Endodermal cell (in vitro differentiated cells): Measurements from ENCODE around the gene RNF227. TPM values are rescaled to one million over a fixed set of nuclear protein-coding genes. Genes with fewer than 3 reads are reported as not detected.
"Not testable (repeated sequence)": the region's sequence is repeated elsewhere in the genome, so short reads cannot be mapped to it uniquely, and the experiment has no call there.

Experiments
- DNase-seq: peaks from one replicate; pipeline ENCODE4 v3.0.0-alpha.2; 2017
- H3K27ac ChIP-seq: 2 replicates; pipeline ENCODE4 v1.5.1; 2013; ENCODE audit warnings: mild to moderate bottlenecking, low read depth, low read length, moderate library complexity
- H3K27me3 ChIP-seq: 2 replicates; pipeline ENCODE4 v1.6.1; 2013; ENCODE audit warnings: mild to moderate bottlenecking, low read length, moderate library complexity; ENCODE audit not compliant: insufficient read depth, control insufficient read depth, poor library complexity, severe bottlenecking
- H3K36me3 ChIP-seq: 2 replicates; pipeline ENCODE4 v1.7.0; 2013; ENCODE audit warnings: mild to moderate bottlenecking, low read length, moderate library complexity; ENCODE audit not compliant: control insufficient read depth, insufficient read depth
- H3K4me1 ChIP-seq: one replicate; pipeline ENCODE4 v1.7.0; 2013; ENCODE audit warnings: low read length; ENCODE audit not compliant: control insufficient read depth, insufficient read depth
- H3K4me3 ChIP-seq: 2 replicates; pipeline ENCODE4 v1.5.1; 2013; ENCODE audit warnings: mild to moderate bottlenecking, low read length, moderate library complexity
- H3K9ac ChIP-seq: 2 replicates; pipeline ENCODE4 v1.6.1; 2013; ENCODE audit warnings: mild to moderate bottlenecking, low read length, moderate library complexity; ENCODE audit not compliant: poor library complexity, severe bottlenecking; ENCODE audit errors: extremely low read depth
- H3K9me3 ChIP-seq: 2 replicates; pipeline ENCODE4 v1.6.1; 2013; ENCODE audit warnings: mild to moderate bottlenecking, low read length, moderate library complexity; ENCODE audit not compliant: control insufficient read depth
- H3K27ac Mint-ChIP-seq: 2 replicates; pipeline ENCODE4 v1.8.0; 2020; ENCODE audit warnings: mixed read lengths
- H3K27me3 Mint-ChIP-seq: 2 replicates; pipeline ENCODE4 v1.8.0; 2021; ENCODE audit warnings: mild to moderate bottlenecking, mixed read lengths; ENCODE audit not compliant: insufficient read depth
- H3K36me3 Mint-ChIP-seq: 2 replicates; pipeline ENCODE4 v1.8.0; 2020; ENCODE audit warnings: low read depth, mixed read lengths
- H3K4me1 Mint-ChIP-seq: 2 replicates; pipeline ENCODE4 v1.8.0; 2020; ENCODE audit warnings: mixed read lengths
- H3K4me3 Mint-ChIP-seq: 2 replicates; pipeline ENCODE4 v1.8.0; 2020; ENCODE audit warnings: mild to moderate bottlenecking, moderate library complexity, mixed read lengths
- H3K9me3 Mint-ChIP-seq: 2 replicates; pipeline ENCODE4 v1.8.0; 2020; ENCODE audit warnings: mild to moderate bottlenecking, mixed read lengths
- WGBS, 2 experiments: methylation state at CpG; one replicate each; pipeline versions ENCODE4 v1.1.5 to v1.1.7; 2013; ENCODE audit warnings: missing lambda C conversion rate in 2 of 2, mixed read lengths in 1 of 2; ENCODE audit not compliant: insufficient coverage in 1 of 2, insufficient read length in 1 of 2; 5-methylcytosine and 5-hydroxymethylcytosine counted together
- total RNA-seq, 2 donors: library from RNA; stranded (reverse); fragmentation: NEBNext Ultra II Directional in 1 of 2; extraction: Animal tissue kit (Norgen Biotek cat#: 25700) in 1 of 2; gene quantifications; 2 replicates in 1 of 2; 3 replicates in 1 of 2; pipeline ENCODE4 v1.2.1, GENCODE V29; 2021
- TF ChIP-seq, protein P1 (sequence below): fragments of 200-600 bp; sonication (generic); conservative IDR thresholded peaks from 2 replicates; pipeline ENCODE4 v1.5.0; 2021; ENCODE audit warnings: antibody characterized with exemption, mild to moderate bottlenecking

Gene RNF227
- total RNA-seq, 2 donors from 2014 or later = 1.1 to 1.6 TPM

GRCh38 chr17:7864995-7865650 lies 51.0 kb downstream of the RNF227 start:
- TF ChIP-seq, protein P1, sequence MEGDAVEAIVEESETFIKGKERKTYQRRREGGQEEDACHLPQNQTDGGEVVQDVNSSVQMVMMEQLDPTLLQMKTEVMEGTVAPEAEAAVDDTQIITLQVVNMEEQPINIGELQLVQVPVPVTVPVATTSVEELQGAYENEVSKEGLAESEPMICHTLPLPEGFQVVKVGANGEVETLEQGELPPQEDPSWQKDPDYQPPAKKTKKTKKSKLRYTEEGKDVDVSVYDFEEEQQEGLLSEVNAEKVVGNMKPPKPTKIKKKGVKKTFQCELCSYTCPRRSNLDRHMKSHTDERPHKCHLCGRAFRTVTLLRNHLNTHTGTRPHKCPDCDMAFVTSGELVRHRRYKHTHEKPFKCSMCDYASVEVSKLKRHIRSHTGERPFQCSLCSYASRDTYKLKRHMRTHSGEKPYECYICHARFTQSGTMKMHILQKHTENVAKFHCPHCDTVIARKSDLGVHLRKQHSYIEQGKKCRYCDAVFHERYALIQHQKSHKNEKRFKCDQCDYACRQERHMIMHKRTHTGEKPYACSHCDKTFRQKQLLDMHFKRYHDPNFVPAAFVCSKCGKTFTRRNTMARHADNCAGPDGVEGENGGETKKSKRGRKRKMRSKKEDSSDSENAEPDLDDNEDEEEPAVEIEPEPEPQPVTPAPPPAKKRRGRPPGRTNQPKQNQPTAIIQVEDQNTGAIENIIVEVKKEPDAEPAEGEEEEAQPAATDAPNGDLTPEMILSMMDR = no peak
- Histone ChIP-seq H3K9ac (no peak overlapping the region), H3K27ac (no peak overlapping the region), H3K36me3 (peaks cover 45% of the 10 kb centered on the region), H3K4me1 (no peaks in the 10 kb centered on the region), H3K4me3 (no peak overlapping the region), H3K9me3 (no peaks in the 10 kb centered on the region), H3K27me3 (no peaks in the 10 kb centered on the region)
- H3K27me3 Mint-ChIP-seq = no peaks in the 10 kb centered on the region
- WGBS, 2 experiments = 99% methylated on average over 4 of the region's 5 CpGs; no CpG with 5 or more reads in 1 of the 2 experiments
- no peaks in the 10 kb centered on the region for H3K9me3 Mint-ChIP-seq
- DNase-seq = peak; percentile 27
- H3K36me3 Mint-ChIP-seq = peaks cover 36% of the 10 kb centered on the region
- H3K4me3 Mint-ChIP-seq = no peak overlapping the region
- H3K4me1 Mint-ChIP-seq = peaks cover 17% of the 10 kb centered on the region
- no peak overlapping the region for H3K27ac Mint-ChIP-seq

DNA sequence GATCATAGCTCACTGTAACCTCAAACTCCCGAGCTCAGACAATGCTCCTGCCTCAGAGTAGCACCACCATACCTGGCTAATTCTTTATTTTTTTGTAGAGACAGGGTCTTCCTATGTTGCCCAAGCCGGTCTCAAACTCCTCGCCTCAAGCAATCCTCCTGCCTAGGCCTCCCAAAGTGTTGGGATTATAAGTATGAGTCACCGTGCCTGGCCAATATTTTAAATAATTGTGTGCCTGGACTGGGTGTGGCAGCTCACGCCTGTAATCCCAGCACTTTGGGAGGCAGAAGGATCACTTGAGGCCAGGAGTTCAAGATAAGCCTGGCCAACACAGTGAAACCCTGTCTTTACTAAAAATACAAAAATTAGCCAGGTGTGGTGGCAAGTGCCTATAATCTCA lies 51.7 kb downstream of the RNF227 start:
- WGBS, 2 experiments = 77 to 84% methylated on average over 4 to 5 of the region's 5 CpGs
- H3K4me1 ChIP-seq, H3K4me3 Mint-ChIP-seq, H3K9me3 ChIP-seq, H3K27me3 Mint-ChIP-seq, H3K27ac Mint-ChIP-seq, H3K27ac ChIP-seq, H3K9ac ChIP-seq, H3K4me3 ChIP-seq, H3K27me3 ChIP-seq, H3K9me3 Mint-ChIP-seq: not testable (repeated sequence)
- peaks cover 51% of the 10 kb centered on the region for H3K36me3 ChIP-seq
- peak; percentile 20 for DNase-seq
- peaks cover 40% of the 10 kb centered on the region for H3K36me3 Mint-ChIP-seq
- H3K4me1 Mint-ChIP-seq = peaks cover 17% of the 10 kb centered on the region

Other genes starting within 250 kb of the RNF227 start
- 100 to 1,000 TPM; 113 to 130 TPM for gene TP53, start 228.8 kb downstream of the RNF227 start, total RNA-seq
- 10 to 100 TPM; 21.7 to 30.8 TPM for gene WRAP53, start 227.8 kb downstream of the RNF227 start, total RNA-seq
- gene EFNB3, start 211.1 kb downstream of the RNF227 start, total RNA-seq = 10 to 100 TPM; 12.8 to 15.0 TPM
- gene DNAH2, start 198.5 kb downstream of the RNF227 start, total RNA-seq = under 1 TPM; 0.42 to 0.69 TPM
- 10 to 100 TPM; 53.3 to 60.3 TPM for gene KDM6B, start 82.1 kb downstream of the RNF227 start, total RNA-seq
- gene TMEM88, start 61.2 kb downstream of the RNF227 start, total RNA-seq = 10 to 100 TPM; 16.8 to 26.8 TPM
- 10 to 100 TPM; 38.9 to 44.8 TPM for gene NAA38, start 58.7 kb downstream of the RNF227 start, total RNA-seq
- 10 to 100 TPM; 10.6 to 12.9 TPM for gene CYB5D1, start 58.3 kb downstream of the RNF227 start, total RNA-seq
- 10 to 100 TPM; 55.0 to 64.1 TPM for gene CHD3, start 27.5 kb downstream of the RNF227 start, total RNA-seq
- 1 to 10 TPM; 4.0 to 6.5 TPM for gene KCNAB3, start 13.6 kb upstream of the RNF227 start, total RNA-seq
- gene TRAPPC1, start 15.7 kb upstream of the RNF227 start, total RNA-seq = 100 to 1,000 TPM; 150 to 170 TPM
- gene CNTROB, start 15.9 kb upstream of the RNF227 start, total RNA-seq = 10 to 100 TPM; 47.5 to 57.4 TPM
- 1 to 10 TPM; 1.2 to 1.6 TPM for gene GUCY2D, start 86.3 kb upstream of the RNF227 start, total RNA-seq
- gene ALOX15B, start 122.8 kb upstream of the RNF227 start, total RNA-seq = not detected
- 1 to 10 TPM in 1 of 2 donors, under 1 TPM in 1; 0.95 to 1.2 TPM for gene ALOX12B, start 171.4 kb upstream of the RNF227 start, total RNA-seq
- gene ALOXE3, start 202.2 kb upstream of the RNF227 start, total RNA-seq = under 1 TPM; 0.13 to 0.49 TPM
- gene HES7, start 207.8 kb upstream of the RNF227 start, total RNA-seq = 1 to 10 TPM in 1 of 2 donors, under 1 TPM in 1; 0.40 to 2.2 TPM
- gene PER1, start 236.1 kb upstream of the RNF227 start, total RNA-seq = 10 to 100 TPM; 38.3 to 53.7 TPM
- 10 to 100 TPM; 32.1 to 32.2 TPM for gene VAMP2, start 246.7 kb upstream of the RNF227 start, total RNA-seq